A549 (cell line): Measurements from ENCODE around the gene LY86.

Experiments
- ATOH8 ChIP-seq: fragments of 250-450 bp; sonication (Bioruptor Pico); IDR thresholded peaks from 2 replicates; pipeline ENCODE4 v1.5.0; 2020; ENCODE audit warnings: low read depth, mild to moderate bottlenecking, moderate library complexity
- CTCF ChIP-seq: fragments of >200 bp; sonication (Bioruptor Twin); formaldehyde crosslinking; IDR thresholded peaks from 3 replicates; pipeline ENCODE4 v1.5.1; 2016
- E2F6 ChIP-seq: IDR thresholded peaks from 2 replicates; pipeline ENCODE4 v1.6.1; 2012; ENCODE audit warnings: low read depth, borderline replicate concordance
- EHMT2 ChIP-seq: fragments of 200-600 bp; sonication (generic); IDR thresholded peaks from 2 replicates; pipeline ENCODE4 v1.6.1; 2016; ENCODE audit warnings: antibody characterized with exemption, low read depth, mild to moderate bottlenecking, moderate library complexity
- EP300 ChIP-seq, 2 experiments: fragments of >200 bp; sonication (Bioruptor Twin); formaldehyde crosslinking; IDR thresholded peaks; 2 replicates in 1 of 2; 3 replicates in 1 of 2; pipeline ENCODE4 v1.6.1; 2016 to 2017
- ESRRA ChIP-seq: fragments of 150-350 bp; IDR thresholded peaks from 2 replicates; pipeline ENCODE4 v1.6.1; 2014; ENCODE audit warnings: mild to moderate bottlenecking, low read length, borderline replicate concordance
- HES2 ChIP-seq: fragments of >200 bp; sonication (Bioruptor Twin); formaldehyde crosslinking; IDR thresholded peaks from 2 replicates; pipeline ENCODE4 v1.6.1; 2016
- HMGXB4 ChIP-seq: fragments of 250-450 bp; sonication (Bioruptor Pico); IDR thresholded peaks from 2 replicates; pipeline ENCODE4 v1.5.0; 2021; ENCODE audit warnings: mild to moderate bottlenecking, moderate library complexity, borderline replicate concordance
- HOXA7 ChIP-seq: fragments of 250-450 bp; sonication (Bioruptor Pico); IDR thresholded peaks from 2 replicates; pipeline ENCODE4 v1.5.0; 2020; ENCODE audit warnings: mild to moderate bottlenecking, moderate library complexity
- JUNB ChIP-seq: fragments of >200 bp; sonication (Bioruptor Twin); formaldehyde crosslinking; IDR thresholded peaks from 2 replicates; pipeline ENCODE4 v1.6.1; 2016
- KDM1A ChIP-seq: fragments of 200-600 bp; sonication (generic); IDR thresholded peaks from 2 replicates; pipeline ENCODE4 v1.6.1; 2016; ENCODE audit warnings: low read depth, mild to moderate bottlenecking
- POLR2A ChIP-seq: IDR thresholded peaks from 2 replicates; pipeline ENCODE4 v1.6.1; 2012; ENCODE audit warnings: mild to moderate bottlenecking, low read length
- RAD21 ChIP-seq, 2 experiments: fragments of >200 bp in 1 of 2; sonication (Bioruptor Twin) in 1 of 2; formaldehyde crosslinking in 1 of 2; IDR thresholded peaks in 1 of 2; conservative IDR thresholded peaks in 1 of 2; 2 replicates in 1 of 2; 3 replicates in 1 of 2; pipeline ENCODE4 v1.6.1; 2012 to 2018; ENCODE audit warnings: inconsistent platforms in 1 of 2
- ZC3H11A ChIP-seq: fragments of 450-650 bp; IDR thresholded peaks from 2 replicates; pipeline ENCODE4 v1.6.1; 2014; ENCODE audit warnings: antibody characterized with exemption, mild to moderate bottlenecking

GRCh38 chr6:6569811-6570164 lies 18.7 kb upstream of the LY86 start:
- TF ChIP-seq CTCF (no peak), EP300 (IDR thresholded peaks at IDR 0.05) (no peak), POLR2A (no peak), ZC3H11A (no peak), JUNB (no peak), RAD21 (conservative IDR thresholded peaks at IDR 0.05 in 1 of 2, IDR thresholded peaks at IDR 0.05 in 1 of 2) (no peak), KDM1A (no peak), EHMT2 (no peak), E2F6 (no peak), HES2 (no peak), HOXA7 (no peak), HMGXB4 (CRISPR knock-in tag) (no peak), ESRRA (no peak), ATOH8 (CRISPR knock-in tag) (no peak)
